GM23338 (cell line): Measurements from ENCODE around the gene DUSP10.

Source experiments
- CREB1 ChIP-seq: fragments of 250-450 bp; sonication (Bioruptor Pico); IDR thresholded peaks from 2 replicates; pipeline ENCODE4 v1.5.0; 2020; ENCODE audit warnings: low read depth, mild to moderate bottlenecking, moderate library complexity
- EZH2 ChIP-seq: fragments of 200-600 bp; sonication (generic); IDR thresholded peaks from one replicate; pipeline ENCODE4 v1.8.0; 2017; ENCODE audit warnings: antibody characterized with exemption, mild to moderate bottlenecking, low read depth; ENCODE audit not compliant: unreplicated experiment
- EZH2phosphoT487 ChIP-seq: fragments of 200-600 bp; sonication (generic); IDR thresholded peaks from one replicate; pipeline ENCODE4 v1.8.1; 2018; ENCODE audit warnings: antibody characterized with exemption; ENCODE audit not compliant: unreplicated experiment
- JUNB ChIP-seq: IDR thresholded peaks from one replicate; pipeline ENCODE4 v1.6.1; 2016; ENCODE audit warnings: antibody characterized with exemption; ENCODE audit not compliant: unreplicated experiment
- POLR2AphosphoS5 ChIP-seq: IDR thresholded peaks from 2 replicates; pipeline ENCODE4 v1.6.1; 2016; ENCODE audit warnings: antibody characterized with exemption, low read depth
- STAT1 ChIP-seq: IDR thresholded peaks from one replicate; pipeline ENCODE4 v1.6.1; 2016; ENCODE audit warnings: antibody characterized with exemption; ENCODE audit not compliant: unreplicated experiment
- TF ChIP-seq, protein P1 (sequence below), 2 experiments: fragments of 200-600 bp in 1 of 2; sonication (generic) in 1 of 2; conservative IDR thresholded peaks; 2 replicates each; pipeline versions ENCODE4 v1.5.1 to v1.6.1; 2016 to 2017; ENCODE audit warnings: antibody characterized with exemption in 2 of 2, low read depth in 2 of 2, mild to moderate bottlenecking in 2 of 2, moderate library complexity in 1 of 2
- TF ChIP-seq, protein P2 (sequence below): IDR thresholded peaks from one replicate; pipeline ENCODE4 v1.6.1; 2018; ENCODE audit warnings: antibody characterized with exemption; ENCODE audit not compliant: unreplicated experiment

DNA sequence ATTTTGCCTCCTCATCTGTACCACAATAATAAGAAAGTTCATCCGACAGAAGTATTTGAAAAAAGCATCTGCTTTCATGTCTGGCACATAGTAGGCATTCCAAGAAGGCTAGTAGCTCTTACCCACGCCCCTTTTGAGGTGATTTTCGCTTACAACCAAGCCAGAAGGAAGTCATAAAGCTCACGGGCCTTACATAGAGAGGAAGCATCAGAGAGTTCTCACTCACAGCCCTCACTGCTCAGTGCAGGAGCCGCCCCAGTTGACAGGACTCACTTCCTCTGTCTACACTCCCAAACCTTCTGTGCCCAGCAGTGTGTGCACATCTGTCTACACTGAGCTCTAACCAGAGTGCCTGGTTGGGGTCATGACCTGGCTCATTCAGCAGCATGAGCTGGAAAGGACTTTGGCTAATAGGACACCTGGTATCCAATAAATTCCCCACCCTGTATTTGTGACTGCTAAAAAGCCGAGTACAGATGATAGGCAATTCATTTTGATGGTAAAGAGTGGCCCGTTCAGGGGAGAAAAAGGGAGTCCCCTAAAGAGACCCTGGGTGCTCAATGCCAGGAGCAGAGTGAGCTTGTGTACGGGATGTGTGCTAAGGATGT, 36.8 kb upstream of the DUSP10 start:
- TF ChIP-seq POLR2AphosphoS5 (no peak), EZH2 (no peak), CREB1 (CRISPR knock-in tag) (no peak), EZH2phosphoT487 (no peak), STAT1 (no peak), JUNB (no peak)
- TF ChIP-seq, protein P1, sequence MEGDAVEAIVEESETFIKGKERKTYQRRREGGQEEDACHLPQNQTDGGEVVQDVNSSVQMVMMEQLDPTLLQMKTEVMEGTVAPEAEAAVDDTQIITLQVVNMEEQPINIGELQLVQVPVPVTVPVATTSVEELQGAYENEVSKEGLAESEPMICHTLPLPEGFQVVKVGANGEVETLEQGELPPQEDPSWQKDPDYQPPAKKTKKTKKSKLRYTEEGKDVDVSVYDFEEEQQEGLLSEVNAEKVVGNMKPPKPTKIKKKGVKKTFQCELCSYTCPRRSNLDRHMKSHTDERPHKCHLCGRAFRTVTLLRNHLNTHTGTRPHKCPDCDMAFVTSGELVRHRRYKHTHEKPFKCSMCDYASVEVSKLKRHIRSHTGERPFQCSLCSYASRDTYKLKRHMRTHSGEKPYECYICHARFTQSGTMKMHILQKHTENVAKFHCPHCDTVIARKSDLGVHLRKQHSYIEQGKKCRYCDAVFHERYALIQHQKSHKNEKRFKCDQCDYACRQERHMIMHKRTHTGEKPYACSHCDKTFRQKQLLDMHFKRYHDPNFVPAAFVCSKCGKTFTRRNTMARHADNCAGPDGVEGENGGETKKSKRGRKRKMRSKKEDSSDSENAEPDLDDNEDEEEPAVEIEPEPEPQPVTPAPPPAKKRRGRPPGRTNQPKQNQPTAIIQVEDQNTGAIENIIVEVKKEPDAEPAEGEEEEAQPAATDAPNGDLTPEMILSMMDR (conservative IDR thresholded peaks at IDR 0.05; ENCODE audit: low read depth in 2 of 2), result no peak
- TF ChIP-seq, protein P2, sequence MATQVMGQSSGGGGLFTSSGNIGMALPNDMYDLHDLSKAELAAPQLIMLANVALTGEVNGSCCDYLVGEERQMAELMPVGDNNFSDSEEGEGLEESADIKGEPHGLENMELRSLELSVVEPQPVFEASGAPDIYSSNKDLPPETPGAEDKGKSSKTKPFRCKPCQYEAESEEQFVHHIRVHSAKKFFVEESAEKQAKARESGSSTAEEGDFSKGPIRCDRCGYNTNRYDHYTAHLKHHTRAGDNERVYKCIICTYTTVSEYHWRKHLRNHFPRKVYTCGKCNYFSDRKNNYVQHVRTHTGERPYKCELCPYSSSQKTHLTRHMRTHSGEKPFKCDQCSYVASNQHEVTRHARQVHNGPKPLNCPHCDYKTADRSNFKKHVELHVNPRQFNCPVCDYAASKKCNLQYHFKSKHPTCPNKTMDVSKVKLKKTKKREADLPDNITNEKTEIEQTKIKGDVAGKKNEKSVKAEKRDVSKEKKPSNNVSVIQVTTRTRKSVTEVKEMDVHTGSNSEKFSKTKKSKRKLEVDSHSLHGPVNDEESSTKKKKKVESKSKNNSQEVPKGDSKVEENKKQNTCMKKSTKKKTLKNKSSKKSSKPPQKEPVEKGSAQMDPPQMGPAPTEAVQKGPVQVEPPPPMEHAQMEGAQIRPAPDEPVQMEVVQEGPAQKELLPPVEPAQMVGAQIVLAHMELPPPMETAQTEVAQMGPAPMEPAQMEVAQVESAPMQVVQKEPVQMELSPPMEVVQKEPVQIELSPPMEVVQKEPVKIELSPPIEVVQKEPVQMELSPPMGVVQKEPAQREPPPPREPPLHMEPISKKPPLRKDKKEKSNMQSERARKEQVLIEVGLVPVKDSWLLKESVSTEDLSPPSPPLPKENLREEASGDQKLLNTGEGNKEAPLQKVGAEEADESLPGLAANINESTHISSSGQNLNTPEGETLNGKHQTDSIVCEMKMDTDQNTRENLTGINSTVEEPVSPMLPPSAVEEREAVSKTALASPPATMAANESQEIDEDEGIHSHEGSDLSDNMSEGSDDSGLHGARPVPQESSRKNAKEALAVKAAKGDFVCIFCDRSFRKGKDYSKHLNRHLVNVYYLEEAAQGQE, result no peak
